GM19240 (cell line): ENCODE results near the gene HSD17B12.
"Not testable (repeated sequence)": the region's sequence is repeated elsewhere in the genome, so short reads cannot be mapped to it uniquely, and the experiment has no call there.

ENCODE experiments used
- DNase-seq: peaks from one replicate; pipeline ENCODE4 v3.0.0; 2011; ENCODE audit warnings: low spot score; ENCODE audit not compliant: insufficient read length

The HSD17B12 gene

GRCh38 chr11:43738600-43739409, 58.3 kb downstream of the HSD17B12 start:
- no peak for DNase-seq

GRCh38 chr11:43746670-43747069, 66.1 kb downstream of the HSD17B12 start:
- no peak for DNase-seq

- DNase-seq: no peak
Measured at GRCh38 chr11:43747130-43747802, 66.7 kb downstream of the HSD17B12 start.

DNA sequence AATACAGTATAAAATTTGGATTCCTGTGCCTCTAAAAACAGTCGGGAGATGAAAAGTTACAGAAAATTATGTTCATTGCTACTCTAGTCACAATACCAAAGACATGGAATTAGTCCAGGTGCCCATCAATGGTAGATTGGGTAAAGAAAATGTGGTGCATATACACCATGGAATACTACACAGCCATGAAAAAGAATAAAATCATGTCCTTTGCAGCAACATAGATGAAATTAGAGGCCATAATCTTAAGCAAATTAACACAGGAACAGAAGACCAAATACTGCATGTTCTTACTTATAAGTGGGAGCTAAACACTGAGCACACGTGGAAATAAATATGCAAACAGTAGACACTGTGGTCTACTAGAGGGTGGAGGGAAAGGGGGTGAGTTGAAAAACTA, 67.6 kb downstream of the HSD17B12 start:
- no peak for DNase-seq

GRCh38 chr11:43751726-43752125, 71.2 kb downstream of the HSD17B12 start:
- no peak for DNase-seq

- no peak for DNase-seq
Measured at GRCh38 chr11:43756575-43756974, 76.0 kb downstream of the HSD17B12 start.

GRCh38 chr11:43758927-43759326, 78.4 kb downstream of the HSD17B12 start:
- no peak for DNase-seq

- DNase-seq: no peak
Measured at GRCh38 chr11:43760902-43761301, 80.4 kb downstream of the HSD17B12 start.

- no peak for DNase-seq
Measured at GRCh38 chr11:43765194-43765593, 84.7 kb downstream of the HSD17B12 start.

- DNase-seq: not testable (repeated sequence)
Measured at GRCh38 chr11:43768654-43769053, 88.1 kb downstream of the HSD17B12 start.

- DNase-seq: no peak
Measured at GRCh38 chr11:43770173-43770572, 89.6 kb downstream of the HSD17B12 start.

- no peak for DNase-seq
Measured at GRCh38 chr11:43772733-43773132, 92.2 kb downstream of the HSD17B12 start.

DNA sequence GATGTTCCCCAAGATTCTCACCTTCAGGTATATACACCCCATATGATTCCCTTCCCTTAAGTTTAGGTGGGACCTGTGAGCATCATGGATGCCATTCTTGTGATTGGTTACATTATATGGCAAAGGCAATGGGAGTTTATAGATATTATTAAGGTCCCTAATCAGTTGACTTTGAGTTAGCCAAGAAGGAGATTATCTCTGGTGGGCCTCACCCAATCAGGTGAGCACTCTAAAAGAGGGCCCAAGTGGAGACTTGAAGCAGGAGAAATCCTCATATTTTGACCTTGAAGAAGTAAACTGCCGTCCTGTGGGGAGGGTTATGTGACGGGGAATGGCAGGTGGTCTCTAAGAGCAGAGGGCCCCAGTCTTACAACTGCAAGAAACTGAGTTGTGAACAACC, 94.2 kb downstream of the HSD17B12 start:
- no peak for DNase-seq

DNA sequence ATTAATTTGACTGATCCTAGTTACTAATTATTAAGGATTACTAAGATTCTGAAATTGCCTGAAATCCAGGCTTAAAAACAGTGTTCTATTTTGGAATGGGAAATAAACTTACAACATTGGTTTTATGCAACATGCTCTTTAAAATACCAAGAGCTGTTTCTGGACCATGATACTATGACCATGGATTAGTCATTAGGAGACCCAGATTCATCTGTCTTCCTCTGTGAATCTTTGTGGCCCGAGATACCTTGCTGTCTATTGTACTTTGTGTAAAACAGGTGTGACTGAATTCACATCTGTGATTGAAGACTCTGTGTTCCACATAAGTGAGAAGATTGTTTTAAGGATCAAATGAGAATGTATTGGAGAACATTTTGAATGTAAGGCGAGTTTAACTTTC, 98.8 kb downstream of the HSD17B12 start:
- DNase-seq: no peak

DNA sequence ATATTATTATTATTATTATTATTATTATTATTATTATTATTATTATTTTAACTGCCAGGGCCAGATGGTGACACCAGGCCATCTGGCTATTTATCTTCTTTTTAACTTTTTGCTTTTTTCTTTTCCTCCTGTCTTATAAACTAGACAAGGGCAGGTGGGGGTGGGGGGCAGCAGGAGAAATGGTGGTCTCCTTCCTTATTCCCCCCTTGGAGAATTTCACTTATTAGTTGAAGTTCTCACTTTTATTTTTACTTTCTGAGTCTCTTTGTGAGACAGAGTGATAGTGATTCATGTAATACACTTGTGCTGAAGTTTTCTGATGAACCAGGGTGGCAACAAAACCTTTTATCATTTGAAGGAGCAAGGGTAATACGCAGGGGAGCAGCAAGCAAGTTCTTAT, 103.8 kb downstream of the HSD17B12 start:
- no peak for DNase-seq

- DNase-seq: no peak
Measured at GRCh38 chr11:43784866-43785265, 104.3 kb downstream of the HSD17B12 start.

DNA sequence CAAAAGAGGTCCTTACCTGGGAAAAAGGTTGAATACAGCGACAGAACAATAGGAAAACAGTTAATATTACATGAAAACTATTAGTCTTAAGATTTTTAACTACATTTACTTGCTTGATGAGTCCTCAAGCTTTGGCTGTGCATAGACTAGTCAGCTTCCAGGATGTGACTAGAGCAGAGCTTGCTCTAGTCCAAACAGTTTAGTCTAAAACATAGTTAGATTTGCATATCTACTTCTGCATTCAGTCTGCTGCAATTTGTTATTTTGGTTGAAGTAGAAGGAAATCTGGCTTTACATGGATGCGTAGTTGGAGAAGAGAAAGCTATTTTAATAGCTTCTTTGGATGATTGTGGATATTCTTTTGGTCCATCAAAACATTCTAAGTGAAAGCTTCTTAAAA, 104.8 kb downstream of the HSD17B12 start:
- no peak for DNase-seq

DNA sequence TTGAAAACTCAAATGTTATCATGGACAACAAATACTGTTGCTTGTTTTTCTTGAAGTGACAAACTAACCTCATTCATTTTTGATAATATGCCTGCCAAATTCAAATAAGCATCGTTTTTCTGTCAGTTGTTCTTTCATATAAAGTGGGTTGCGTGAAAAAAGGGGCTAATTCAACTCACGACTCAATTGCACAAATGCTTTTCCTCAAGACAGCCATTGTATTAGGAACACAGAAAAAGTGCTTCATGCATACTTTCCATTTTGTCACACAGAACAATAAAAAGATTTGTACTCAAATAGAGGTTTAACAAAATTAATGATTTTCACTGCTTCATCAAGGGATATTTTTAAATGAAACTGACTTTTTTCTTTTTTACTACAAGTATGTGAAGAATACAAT, 105.5 kb downstream of the HSD17B12 start:
- no peak for DNase-seq

- no peak for DNase-seq
Measured at GRCh38 chr11:43787824-43788223, 107.3 kb downstream of the HSD17B12 start.

DNA sequence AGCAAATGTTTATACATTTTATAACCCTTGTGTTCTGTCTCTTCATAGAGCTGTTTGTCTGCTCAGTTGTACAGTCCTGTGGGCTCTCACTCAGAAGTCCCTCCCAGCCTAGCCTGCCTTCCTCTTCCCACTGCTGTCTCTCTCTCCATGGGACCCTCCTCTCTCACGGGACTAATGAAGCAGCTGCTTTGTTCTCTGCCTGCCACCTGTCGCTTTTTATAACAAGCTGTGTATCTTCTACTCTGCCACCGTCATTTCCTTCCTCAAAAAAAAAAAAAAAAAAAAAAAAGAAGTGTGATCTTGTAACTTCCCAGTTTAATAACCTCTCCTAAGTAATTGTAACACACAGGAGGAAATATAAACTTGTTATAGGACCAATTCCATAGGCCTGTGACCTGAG, 107.9 kb downstream of the HSD17B12 start:
- no peak for DNase-seq

GRCh38 chr11:43789700-43790443, 109.3 kb downstream of the HSD17B12 start:
- DNase-seq: no peak

DNA sequence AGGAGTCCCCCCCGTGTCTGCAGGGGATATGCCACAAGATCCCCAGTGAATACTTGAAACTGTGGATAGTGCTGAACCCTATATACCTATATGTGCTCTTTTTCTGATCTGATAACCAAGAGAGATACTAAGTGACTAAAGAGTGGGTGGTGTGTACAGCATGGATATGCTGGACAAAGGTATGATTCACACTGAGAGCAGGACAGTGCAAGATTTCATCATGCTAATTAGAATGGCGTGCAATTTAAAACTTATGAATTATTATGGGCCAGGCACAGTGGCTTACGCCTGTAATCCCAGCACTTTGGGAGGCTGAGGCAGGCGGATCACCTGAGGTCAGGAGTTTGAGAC, 109.9 kb downstream of the HSD17B12 start:
- no peak for DNase-seq
